Heart left ventricle (tissue), 13 donors: ENCODE measurements around the gene TPST1.
"Not testable (repeated sequence)": the region's sequence is repeated elsewhere in the genome, so short reads cannot be mapped to it uniquely, and the experiment has no call there.

ENCODE experiments used
- CTCF ChIP-seq, 12 donors: fragments of 200-600 bp; sonication (generic) in 4 of 12; IDR thresholded peaks; one replicate each; pipeline versions ENCODE4 v1.5.0 to v1.8.0; 2018 to 2022; ENCODE audit warnings: antibody characterized with exemption in 12 of 12, mild to moderate bottlenecking in 5 of 12
- POLR2A ChIP-seq, 2 donors: fragments of 450-650 bp; IDR thresholded peaks; one replicate each; pipeline ENCODE4 v1.6.1; 2017; ENCODE audit warnings: antibody characterized with exemption in 2 of 2, mild to moderate bottlenecking in 2 of 2, moderate library complexity in 2 of 2
- donor health status: ischemic (EF 13 %, LVEDD 7.1; RV severe dilation, severe dysfunction).
- donor health status: DM: no; HTN: yes; CAD: no.
- donor health status: DM: no; HTN: no; CAD: no.
- donor health status: ischemic (EF 25% LVEDD 6.9; RV normal size, moderate dysfunction).
- donor health status: ischemic (EF 25% LVEDD 5.7; RV mildly dilated, moderate dysfunction).
- donor health status: ischemic (EF 35%, LVEDD 5.7; RV mildly dilated, moderate dysfunction).
- donor health status: nonischemic (EF 11% LVEDD 7.7; RV severe dilation, severe dysfunction).
- donor health status: DM: yes; HTN: yes; CAD: no.
- donor health status: PGD.
- donor health status: ischemic (EF 29% LVEDD 5.4; RV normal size, mild dysfunction).
- donor health status: nonischemic (EF 23%, LVEDD 6.1; RV moderate dilation, normal function).

GRCh38 chr7:66396052-66396451 lies 190.9 kb downstream of the TPST1 start:
- not testable (repeated sequence) for TF ChIP-seq CTCF, POLR2A (IDR thresholded peaks at IDR 0.05)
